H1 (cell line): ENCODE results near the gene DMBT1. TPM values are rescaled to one million over a fixed set of nuclear protein-coding genes. Genes with fewer than 3 reads are reported as not detected.

Experiments used
- EZH2 ChIP-seq: fragments of 200-600 bp; sonication (generic); IDR thresholded peaks from 2 replicates; pipeline ENCODE4 v1.7.1; 2012; ENCODE audit warnings: low read depth, mild to moderate bottlenecking, moderate library complexity, low read length, inconsistent platforms; ENCODE audit not compliant: severe bottlenecking
- polyA plus RNA-seq, 7 experiments: library from polyadenylated mRNA; depleted of rRNA in 3 of 7; stranded (reverse) in 5 of 7; unstranded in 2 of 7; fragments of >200 nt in 5 of 7; fragments of 200-250 nt in 2 of 7; gene quantifications; 1 replicate in 5 of 7; 2 replicates in 1 of 7; 4 replicates in 1 of 7; pipeline versions ENCODE4 v1.2.1 to v1.2.3, GENCODE V29; 2011 to 2013; ENCODE audit warnings: missing spikeins in 2 of 7, mixed read lengths in 2 of 7
- total RNA-seq: library from RNA; stranded (reverse); fragmentation: NEBNext Ultra II Directional; extraction: Animal tissue kit (Norgen Biotek cat#: 25700); gene quantifications from 2 replicates; pipeline ENCODE4 v1.2.1, GENCODE V29; 2021

Gene DMBT1
- total and polyA plus RNA-seq, 2 of the 8 experiments (the other 6 are each of a cell fraction or from before 2014, with no cell fraction given): 0.03 TPM; not detected in 1

DNA sequence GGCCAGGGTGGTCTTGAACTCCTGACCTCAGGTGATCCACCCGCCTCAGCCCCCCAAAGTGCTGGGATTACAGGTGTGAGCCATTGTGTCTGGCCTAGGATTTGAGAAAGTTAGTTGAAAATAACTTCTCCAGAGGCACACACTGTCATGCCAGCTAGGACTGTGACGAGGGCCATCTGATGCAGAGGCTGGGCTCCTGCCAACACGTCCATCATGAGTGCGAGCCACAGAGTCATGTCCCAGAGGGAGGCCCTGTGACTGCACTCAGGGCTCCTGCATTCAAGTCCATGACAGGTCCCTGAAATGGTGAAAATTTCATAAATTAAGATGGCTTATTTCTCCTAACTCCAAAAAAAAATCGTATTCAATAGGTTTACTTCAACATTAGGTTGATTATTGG lies 122.0 kb downstream of the DMBT1 start (continued):
- TF ChIP-seq EZH2: no peak
